GM13976 (cell line): ENCODE data around the gene MYO1H.
A peak's percentile ranks its signal among the peaks of the same experiment; 100 is the strongest.

Source experiments
- DNase-seq: peaks from one replicate; pipeline ENCODE4 v3.0.0; 2012; ENCODE audit warnings: low spot score
- in situ Hi-C: fragments of 300-500 bp; cut with MboI; formaldehyde crosslinking; loops from one replicate; pipeline ENCODE4 v1.12.0; 2022; ENCODE audit warnings: low sequenced_read_pairs, mixed read lengths, inconsistent platforms; ENCODE audit not compliant: unreplicated experiment
- TF ChIP-seq, protein P1 (sequence below): IDR thresholded peaks from 2 replicates; pipeline ENCODE4 v1.5.1; 2012; ENCODE audit warnings: borderline replicate concordance, mild to moderate bottlenecking; ENCODE audit not compliant: insufficient read depth; ENCODE audit errors: extremely low read depth, missing control alignments, control extremely low read depth

The MYO1H gene

DNA sequence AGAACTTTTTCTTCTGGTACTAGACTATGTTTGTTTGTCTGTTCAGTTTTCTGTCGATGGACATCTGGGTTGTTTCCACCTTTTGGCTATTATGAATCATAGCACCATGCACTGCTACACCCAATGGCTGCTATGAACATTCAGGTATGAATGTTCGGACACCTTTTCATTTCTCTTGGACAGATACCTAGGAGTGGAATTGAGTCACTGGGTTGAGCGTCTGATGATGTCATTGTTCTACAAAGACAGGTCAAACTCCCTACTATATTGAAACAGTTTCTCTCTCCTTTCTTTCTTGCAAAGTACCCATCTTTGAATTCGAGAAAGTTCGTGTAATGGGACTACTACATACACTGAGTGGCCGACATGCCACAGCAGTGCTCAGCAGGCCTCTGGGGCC is 84.7 kb downstream of the MYO1H start:
- in situ Hi-C loops = no loop called here
- TF ChIP-seq, protein P1, sequence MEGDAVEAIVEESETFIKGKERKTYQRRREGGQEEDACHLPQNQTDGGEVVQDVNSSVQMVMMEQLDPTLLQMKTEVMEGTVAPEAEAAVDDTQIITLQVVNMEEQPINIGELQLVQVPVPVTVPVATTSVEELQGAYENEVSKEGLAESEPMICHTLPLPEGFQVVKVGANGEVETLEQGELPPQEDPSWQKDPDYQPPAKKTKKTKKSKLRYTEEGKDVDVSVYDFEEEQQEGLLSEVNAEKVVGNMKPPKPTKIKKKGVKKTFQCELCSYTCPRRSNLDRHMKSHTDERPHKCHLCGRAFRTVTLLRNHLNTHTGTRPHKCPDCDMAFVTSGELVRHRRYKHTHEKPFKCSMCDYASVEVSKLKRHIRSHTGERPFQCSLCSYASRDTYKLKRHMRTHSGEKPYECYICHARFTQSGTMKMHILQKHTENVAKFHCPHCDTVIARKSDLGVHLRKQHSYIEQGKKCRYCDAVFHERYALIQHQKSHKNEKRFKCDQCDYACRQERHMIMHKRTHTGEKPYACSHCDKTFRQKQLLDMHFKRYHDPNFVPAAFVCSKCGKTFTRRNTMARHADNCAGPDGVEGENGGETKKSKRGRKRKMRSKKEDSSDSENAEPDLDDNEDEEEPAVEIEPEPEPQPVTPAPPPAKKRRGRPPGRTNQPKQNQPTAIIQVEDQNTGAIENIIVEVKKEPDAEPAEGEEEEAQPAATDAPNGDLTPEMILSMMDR = no peak

DNA sequence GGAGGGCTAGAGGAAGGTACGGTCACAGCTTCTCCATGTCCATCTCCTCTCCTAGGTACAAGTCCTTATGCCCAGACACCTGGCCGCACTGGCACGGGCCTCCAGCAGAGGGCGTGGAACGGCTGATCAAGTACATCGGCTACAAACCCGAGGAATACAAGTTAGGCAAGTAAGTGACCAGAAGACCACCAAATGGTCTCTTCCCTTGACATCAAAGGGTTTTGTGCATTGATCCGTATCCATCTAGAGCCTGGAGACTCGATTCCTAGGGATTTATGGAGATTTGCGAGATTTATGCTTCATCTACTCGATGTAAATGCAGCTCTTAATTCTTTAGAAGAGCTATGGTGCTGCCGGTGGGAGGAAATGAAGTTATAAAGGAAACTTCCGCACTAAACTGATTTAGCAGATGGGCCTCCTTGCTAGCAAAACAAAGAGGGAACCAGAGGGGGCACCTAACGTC is 85.2 kb downstream of the MYO1H start:
- in situ Hi-C loops = no loop called here
- peak; percentile 75 for DNase-seq
- TF ChIP-seq, protein P1 = peak; percentile 87

More for the DNA sequence above, 84.7 kb downstream of the MYO1H start:
- no peak for DNase-seq

DNA sequence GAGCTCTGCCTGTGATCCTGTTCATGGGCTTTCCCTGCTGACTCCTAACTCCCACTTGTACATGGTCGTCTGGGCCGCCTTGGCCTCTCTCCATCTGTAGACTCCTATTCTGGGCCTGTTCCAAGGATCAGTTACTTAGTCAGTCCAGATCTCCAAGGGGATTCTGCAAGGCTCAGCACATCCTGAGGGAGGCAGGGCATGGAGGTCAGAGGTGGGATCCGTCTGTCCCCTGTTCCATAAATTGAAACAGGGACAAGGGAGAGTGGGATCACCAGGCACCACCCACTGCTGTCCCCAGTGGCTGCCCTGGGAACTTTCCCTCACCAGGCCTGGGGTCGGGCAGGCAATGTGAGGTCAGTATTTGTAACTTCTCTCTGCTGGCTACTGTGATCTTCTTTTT is 85.9 kb downstream of the MYO1H start:
- TF ChIP-seq, protein P1 = no peak
- DNase-seq = no peak
- in situ Hi-C loops = no loop called here

DNA sequence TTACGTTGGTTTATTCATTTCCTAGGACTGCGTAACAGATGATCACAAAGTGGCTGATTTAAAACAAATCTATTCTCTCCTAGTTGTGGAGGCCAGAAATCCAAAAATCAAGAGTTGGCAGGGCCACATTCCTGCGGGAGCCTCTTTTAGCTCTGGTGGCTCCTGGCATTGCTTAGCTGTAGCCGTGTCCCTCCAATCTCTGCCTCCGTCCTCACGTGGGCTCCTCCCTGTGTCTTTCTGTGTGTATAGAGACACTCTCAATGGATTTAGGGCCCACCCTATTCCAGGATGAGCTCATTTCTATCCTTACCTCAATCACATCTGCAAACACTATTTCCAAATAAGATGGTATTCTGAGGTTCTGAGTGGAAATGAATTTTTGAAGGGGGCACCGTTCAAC is 86.9 kb downstream of the MYO1H start:
- DNase-seq = no peak
- in situ Hi-C loops = no loop called here
- TF ChIP-seq, protein P1 = no peak

DNA sequence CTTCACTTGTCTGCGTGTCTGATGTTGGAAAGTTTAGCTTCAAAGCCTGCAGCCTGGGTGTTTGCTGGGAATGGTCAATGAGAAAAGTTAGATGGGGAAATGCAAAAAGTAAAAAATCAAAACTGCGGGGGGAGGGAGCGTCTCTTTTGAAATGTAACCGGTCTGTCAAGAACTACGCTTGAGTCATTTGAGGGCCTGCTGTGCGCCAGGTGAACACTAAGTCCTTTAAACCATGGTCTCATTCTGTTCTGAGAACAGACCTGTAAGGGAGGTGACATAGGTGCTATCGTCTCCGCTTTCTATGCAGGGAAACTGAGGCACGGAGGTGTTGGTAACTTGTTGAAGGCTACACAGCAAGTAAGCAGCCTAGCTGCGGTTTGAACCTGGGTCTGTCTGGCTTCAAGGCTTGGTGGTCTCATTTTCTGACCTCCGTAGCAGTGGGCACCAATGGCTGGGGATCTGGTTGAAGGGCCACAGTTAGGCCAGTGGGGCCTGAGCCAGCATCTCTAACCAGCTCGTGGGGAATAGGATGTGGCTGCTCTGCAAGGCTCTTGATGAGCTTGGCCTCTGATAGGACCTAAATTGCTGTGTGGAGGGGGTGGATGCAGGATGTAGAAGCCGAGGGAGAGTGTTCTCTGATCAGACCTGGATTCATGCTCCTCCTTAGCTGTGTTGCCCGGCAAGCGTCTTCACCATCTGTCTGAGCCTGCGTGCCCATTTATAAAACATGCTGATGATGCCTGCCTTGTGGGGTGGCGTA is 87.9 kb downstream of the MYO1H start:
- in situ Hi-C loops = no loop called here
- no peak for DNase-seq
- TF ChIP-seq, protein P1 = no peak

DNA sequence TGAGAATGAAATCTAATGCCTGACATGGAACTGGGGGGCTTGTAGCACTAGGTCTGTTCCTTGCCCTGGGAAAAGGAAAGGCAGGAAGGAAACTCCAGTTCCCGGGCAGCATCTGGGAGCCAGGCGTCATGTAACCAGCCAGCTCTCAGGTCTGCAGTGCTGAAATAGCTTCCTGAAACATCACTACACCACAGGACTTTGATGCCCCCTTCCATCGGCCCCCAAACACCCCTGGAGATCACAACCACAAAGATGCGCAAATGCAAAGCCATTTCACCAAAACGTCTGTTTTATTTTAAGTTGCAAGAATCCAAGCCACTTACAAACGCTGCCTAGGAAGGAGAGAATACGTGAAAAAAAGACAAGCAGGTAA is 88.5 kb downstream of the MYO1H start:
- TF ChIP-seq, protein P1 = no peak
- in situ Hi-C loops = no loop called here
- no peak for DNase-seq
